GM23248 (cell line): ENCODE measurements around the gene ANKRD39.

ENCODE experiments used
- EZH2 ChIP-seq: fragments of 200-600 bp; sonication (generic); IDR thresholded peaks from 2 replicates; pipeline ENCODE4 v1.6.1; 2018; ENCODE audit warnings: antibody characterized with exemption, mild to moderate bottlenecking; ENCODE audit not compliant: insufficient read depth, poor library complexity, severe bottlenecking
- EZH2phosphoT487 ChIP-seq: fragments of 200-600 bp; sonication (generic); IDR thresholded peaks from 2 replicates; pipeline ENCODE4 v1.6.1; 2018; ENCODE audit warnings: antibody characterized with exemption, moderate library complexity, mild to moderate bottlenecking, low read depth; ENCODE audit not compliant: insufficient read depth

- TF ChIP-seq EZH2phosphoT487 (no peak), EZH2 (no peak)
Observed at GRCh38 chr2:96899413-96899741, 41.6 kb upstream of the ANKRD39 start.
